Caco-2 (cell line): Measurements from ENCODE around the gene IMMP2L. TPM values are rescaled to one million over a fixed set of nuclear protein-coding genes. Genes with fewer than 3 reads are reported as not detected.

Experiments
- BruUV-seq: library from RNA; stranded (reverse); fragments of 400-500 nt; replicated peaks from 2 replicates; lab custom pipeline; 2021; lab: Mats Ljungman, UMichigan
- CTCF ChIA-PET: fragments of 300-600 bp; sonication (Branson Sonifier 250); formaldehyde crosslinking; loops from one replicate; lab custom pipeline; 2022; ENCODE audit warnings: antibody characterized with exemption; lab: Charles Lee
- POLR2A ChIA-PET: fragments of 300-600 bp; sonication (Branson Sonifier 250); formaldehyde crosslinking; loops from one replicate; lab custom pipeline; 2022; ENCODE audit warnings: antibody characterized with exemption; lab: Charles Lee
- DNase-seq, 2 experiments: peaks; one replicate each; pipeline versions ENCODE4 v3.0.0 to v3.0.0-alpha.2; 2020 to 2022
- H3K27me3 ChIP-seq: replicated peaks from 2 replicates; pipeline ENCODE4 v1.6.0; 2011; ENCODE audit warnings: low read length; ENCODE audit not compliant: control insufficient read depth, insufficient read depth
- H3K36me3 ChIP-seq: 2 replicates; pipeline ENCODE4 v1.5.1; 2011; ENCODE audit warnings: low read length; ENCODE audit not compliant: control insufficient read depth, insufficient read depth
- H3K4me1 ChIP-seq: fragments of 250-450 bp; sonication (Bioruptor Pico); 2 replicates; pipeline ENCODE4 v1.5.1; 2020; ENCODE audit warnings: mild to moderate bottlenecking
- H3K4me3 ChIP-seq: 2 replicates; pipeline ENCODE4 v1.5.1; 2011; ENCODE audit warnings: low read depth, mild to moderate bottlenecking, control low read depth, low read length
- H3K9me3 ChIP-seq: fragments of 250-450 bp; sonication (Bioruptor Pico); 2 replicates; pipeline ENCODE4 v1.5.1; 2020; ENCODE audit warnings: mild to moderate bottlenecking, moderate library complexity
- H3K27ac Mint-ChIP-seq: one replicate; pipeline ENCODE4 v1.8.0; 2022; ENCODE audit warnings: mixed read lengths; ENCODE audit not compliant: unreplicated experiment
- H3K27me3 Mint-ChIP-seq: one replicate; pipeline ENCODE4 v1.8.0; 2022; ENCODE audit warnings: mixed read lengths; ENCODE audit not compliant: insufficient read depth, unreplicated experiment
- H3K36me3 Mint-ChIP-seq: one replicate; pipeline ENCODE4 v1.8.0; 2022; ENCODE audit warnings: mild to moderate bottlenecking, mixed read lengths; ENCODE audit not compliant: insufficient read depth, unreplicated experiment
- H3K4me1 Mint-ChIP-seq: one replicate; pipeline ENCODE4 v1.8.0; 2022; ENCODE audit warnings: low read depth, mixed read lengths; ENCODE audit not compliant: unreplicated experiment
- H3K4me3 Mint-ChIP-seq: one replicate; pipeline ENCODE4 v1.8.0; 2022; ENCODE audit warnings: mild to moderate bottlenecking, moderate library complexity, mixed read lengths; ENCODE audit not compliant: unreplicated experiment
- H3K9me3 Mint-ChIP-seq: one replicate; pipeline ENCODE4 v1.8.0; 2022; ENCODE audit warnings: mixed read lengths; ENCODE audit not compliant: unreplicated experiment
- intact Hi-C: fragments of 100-400 bp; cut with micrococcal nuclease; formaldehyde crosslinking; loops from one replicate; pipeline ENCODE4 v1.10.0; 2022; ENCODE audit not compliant: unreplicated experiment
- total RNA-seq: library from RNA; stranded (reverse); gene quantifications from 2 replicates; pipeline ENCODE4 v1.2.3, GENCODE V29; 2022
- TF ChIP-seq, protein P1 (sequence below), 2 experiments: fragments of 200-600 bp in 1 of 2; IDR thresholded peaks; 1 replicate in 1 of 2; 2 replicates in 1 of 2; pipeline versions ENCODE4 v1.5.1 to v1.8.0; 2011 to 2022; ENCODE audit warnings: antibody characterized with exemption in 1 of 2, control low read depth in 1 of 2, inconsistent platforms in 1 of 2, low read depth in 1 of 2, low read length in 1 of 2, mild to moderate bottlenecking in 1 of 2, moderate library complexity in 1 of 2; ENCODE audit not compliant: insufficient read depth in 1 of 2, severe bottlenecking in 1 of 2, unreplicated experiment in 1 of 2

The IMMP2L gene
- total RNA-seq, 1 experiment from 2014 or later, result 9.5 TPM

GRCh38 chr7:110897538-110897937 lies 664.8 kb downstream of the IMMP2L start:
- no peaks in the 10 kb centered on the region for H3K4me1 Mint-ChIP-seq
- no peak overlapping the region for H3K4me3 ChIP-seq
- intact Hi-C loops, result no loop called here
- no peak overlapping the region for H3K27ac Mint-ChIP-seq
- no peaks in the 10 kb centered on the region for H3K27me3 ChIP-seq
- no peaks in the 10 kb centered on the region for H3K36me3 ChIP-seq
- no peaks in the 10 kb centered on the region; the same call in 1 of the 2 replicates for H3K9me3 ChIP-seq
- H3K4me1 ChIP-seq, result no peaks in the 10 kb centered on the region
- TF ChIP-seq, protein P1, sequence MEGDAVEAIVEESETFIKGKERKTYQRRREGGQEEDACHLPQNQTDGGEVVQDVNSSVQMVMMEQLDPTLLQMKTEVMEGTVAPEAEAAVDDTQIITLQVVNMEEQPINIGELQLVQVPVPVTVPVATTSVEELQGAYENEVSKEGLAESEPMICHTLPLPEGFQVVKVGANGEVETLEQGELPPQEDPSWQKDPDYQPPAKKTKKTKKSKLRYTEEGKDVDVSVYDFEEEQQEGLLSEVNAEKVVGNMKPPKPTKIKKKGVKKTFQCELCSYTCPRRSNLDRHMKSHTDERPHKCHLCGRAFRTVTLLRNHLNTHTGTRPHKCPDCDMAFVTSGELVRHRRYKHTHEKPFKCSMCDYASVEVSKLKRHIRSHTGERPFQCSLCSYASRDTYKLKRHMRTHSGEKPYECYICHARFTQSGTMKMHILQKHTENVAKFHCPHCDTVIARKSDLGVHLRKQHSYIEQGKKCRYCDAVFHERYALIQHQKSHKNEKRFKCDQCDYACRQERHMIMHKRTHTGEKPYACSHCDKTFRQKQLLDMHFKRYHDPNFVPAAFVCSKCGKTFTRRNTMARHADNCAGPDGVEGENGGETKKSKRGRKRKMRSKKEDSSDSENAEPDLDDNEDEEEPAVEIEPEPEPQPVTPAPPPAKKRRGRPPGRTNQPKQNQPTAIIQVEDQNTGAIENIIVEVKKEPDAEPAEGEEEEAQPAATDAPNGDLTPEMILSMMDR (IDR thresholded peaks at IDR 0.05; ENCODE audit: insufficient read depth in 1 of 2, low read depth in 1 of 2, low read length in 1 of 2, severe bottlenecking in 1 of 2, unreplicated experiment in 1 of 2), result no peak
- CTCF ChIA-PET, result no interaction called here
- H3K27me3 Mint-ChIP-seq, result peaks cover 2% of the 10 kb centered on the region
- no peaks in the 10 kb centered on the region for H3K9me3 Mint-ChIP-seq
- POLR2A ChIA-PET, result no interaction called here
- DNase-seq, result no peak
- no peaks in the 10 kb centered on the region for H3K36me3 Mint-ChIP-seq
- no peak overlapping the region for H3K4me3 Mint-ChIP-seq
- no TSS peak for BruUV-seq

GRCh38 chr7:110894111-110894510 lies 668.2 kb downstream of the IMMP2L start:
- H3K4me3 Mint-ChIP-seq, result no peak overlapping the region
- no TSS peak for BruUV-seq
- Histone ChIP-seq H3K4me1 (no peaks in the 10 kb centered on the region), H3K27me3 (no peaks in the 10 kb centered on the region), H3K4me3 (no peak overlapping the region), H3K9me3 (no peaks in the 10 kb centered on the region), H3K36me3 (no peaks in the 10 kb centered on the region)
- TF ChIP-seq, protein P1 (IDR thresholded peaks at IDR 0.05; ENCODE audit: insufficient read depth in 1 of 2, low read depth in 1 of 2, low read length in 1 of 2, severe bottlenecking in 1 of 2, unreplicated experiment in 1 of 2), result no peak
- no peak overlapping the region for H3K27ac Mint-ChIP-seq
- CTCF ChIA-PET, result no interaction called here
- no peaks in the 10 kb centered on the region for H3K4me1 Mint-ChIP-seq
- intact Hi-C loops, result no loop called here
- DNase-seq, result no peak
- H3K9me3 Mint-ChIP-seq, result no peaks in the 10 kb centered on the region
- H3K27me3 Mint-ChIP-seq, result peaks cover 2% of the 10 kb centered on the region
- H3K36me3 Mint-ChIP-seq, result no peaks in the 10 kb centered on the region
- POLR2A ChIA-PET, result no interaction called here

- CTCF ChIA-PET, result no interaction called here
- no peaks in the 10 kb centered on the region for H3K27me3 ChIP-seq
- POLR2A ChIA-PET, result no interaction called here
- TF ChIP-seq, protein P1 (IDR thresholded peaks at IDR 0.05; ENCODE audit: insufficient read depth in 1 of 2, low read depth in 1 of 2, low read length in 1 of 2, severe bottlenecking in 1 of 2, unreplicated experiment in 1 of 2), result no peak
- no TSS peak for BruUV-seq
- H3K36me3 ChIP-seq, result no peaks in the 10 kb centered on the region
- H3K27ac Mint-ChIP-seq, result no peak overlapping the region
- H3K4me1 Mint-ChIP-seq, result no peaks in the 10 kb centered on the region
- peaks cover 2% of the 10 kb centered on the region for H3K27me3 Mint-ChIP-seq
- H3K4me3 Mint-ChIP-seq, result no peak overlapping the region
- no peaks in the 10 kb centered on the region for H3K4me1 ChIP-seq
- intact Hi-C loops, result no loop called here
- no peak overlapping the region for H3K4me3 ChIP-seq
- no peak for DNase-seq
- no peaks in the 10 kb centered on the region for H3K36me3 Mint-ChIP-seq
- no peaks in the 10 kb centered on the region for H3K9me3 Mint-ChIP-seq
- H3K9me3 ChIP-seq, result no peaks in the 10 kb centered on the region
Measured at GRCh38 chr7:110891197-110891596, 671.1 kb downstream of the IMMP2L start.
